Mammary microvascular endothelial cell (primary cell): ENCODE data around the gene TRIM64. TPM values are rescaled to one million over a fixed set of nuclear protein-coding genes. Genes with fewer than 3 reads are reported as not detected.

ENCODE experiments used
- total RNA-seq: library from RNA; depleted of rRNA; stranded (reverse); fragments of >200 nt; gene quantifications from 2 replicates; pipeline ENCODE4 v1.2.3, GENCODE V29; 2015

TRIM64 gene, protein sequence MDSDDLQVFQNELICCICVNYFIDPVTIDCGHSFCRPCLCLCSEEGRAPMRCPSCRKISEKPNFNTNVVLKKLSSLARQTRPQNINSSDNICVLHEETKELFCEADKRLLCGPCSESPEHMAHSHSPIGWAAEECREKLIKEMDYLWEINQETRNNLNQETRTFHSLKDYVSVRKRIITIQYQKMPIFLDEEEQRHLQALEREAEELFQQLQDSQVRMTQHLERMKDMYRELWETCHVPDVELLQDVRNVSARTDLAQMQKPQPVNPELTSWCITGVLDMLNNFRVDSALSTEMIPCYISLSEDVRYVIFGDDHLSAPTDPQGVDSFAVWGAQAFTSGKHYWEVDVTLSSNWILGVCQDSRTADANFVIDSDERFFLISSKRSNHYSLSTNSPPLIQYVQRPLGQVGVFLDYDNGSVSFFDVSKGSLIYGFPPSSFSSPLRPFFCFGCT
- not detected in 2 replicates for total RNA-seq

DNA sequence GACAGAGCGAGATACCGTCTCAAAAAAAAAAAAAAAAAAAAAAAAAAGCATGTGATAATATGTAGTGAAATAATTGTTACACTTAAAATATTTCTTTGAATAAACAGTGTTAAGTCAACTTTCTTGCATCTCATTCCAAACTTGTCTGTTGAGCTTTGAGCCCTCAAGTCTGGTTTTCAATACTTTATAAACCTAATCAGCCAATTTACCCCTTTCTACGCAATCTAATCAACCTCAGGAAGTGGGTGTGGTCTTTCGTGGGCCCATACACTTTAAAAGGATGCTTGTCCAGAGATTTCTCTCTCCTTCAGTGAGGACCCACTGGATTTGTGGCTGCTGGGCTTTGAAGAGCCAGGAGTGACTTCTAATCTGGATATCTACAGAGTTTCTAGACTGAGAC, at the start of gene TRIM64:
Gene TRIM64 (plus strand): TSS at position 301 of the 400 bp plus-strand sequence. CDS start 2,467 bp downstream, outside the sequence.

DNA sequence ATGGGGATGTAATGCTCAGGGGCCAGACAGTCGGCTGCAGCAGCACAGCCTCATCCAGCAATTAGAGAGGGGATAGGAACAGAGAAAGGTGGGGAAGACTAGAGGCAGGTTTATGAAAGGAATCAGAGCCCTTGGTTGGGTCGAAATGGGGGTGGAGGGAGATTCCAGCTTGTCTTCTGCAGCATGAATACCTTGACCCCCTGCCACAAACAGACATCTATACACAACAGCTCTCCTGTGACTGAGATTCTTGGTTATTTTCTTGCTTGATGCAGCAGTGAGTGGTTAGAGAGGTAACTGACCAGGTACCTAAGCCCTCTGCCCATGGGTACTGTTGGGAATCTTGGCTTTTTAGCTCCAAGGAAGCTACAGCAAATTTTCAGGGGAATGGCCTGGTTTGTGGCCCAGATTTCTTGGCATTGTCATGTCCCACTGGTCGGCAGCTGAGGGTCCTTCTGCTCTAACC, 43.6 kb upstream of the TRIM64 start, which contains the start of gene TRIM49D1:
Gene TRIM49D1 (minus strand): TSS at position 51 of the 466 bp plus-strand sequence. CDS start 4,535 bp downstream, outside the sequence.

DNA sequence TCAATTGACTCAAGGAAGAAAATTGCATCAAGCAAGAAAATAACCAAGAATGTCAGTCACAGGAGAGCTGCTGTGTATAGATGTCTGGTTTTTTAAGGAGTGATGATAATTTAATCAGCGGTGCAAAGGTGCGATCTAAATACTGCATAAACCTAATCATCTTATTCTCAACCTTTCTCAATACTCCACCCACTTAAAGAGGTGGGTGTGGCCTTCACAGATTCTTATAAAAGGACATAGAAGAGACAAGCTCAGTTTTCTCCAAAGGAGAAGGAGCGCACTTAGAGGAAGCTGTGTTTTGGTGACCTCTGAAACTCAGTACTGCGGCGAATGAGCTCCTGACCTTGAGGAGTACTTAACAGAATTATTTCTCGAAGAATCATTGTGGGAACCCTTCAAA, 42.1 kb upstream of the TRIM64 start, which contains the start of gene TRIM49D2:
Gene TRIM49D2 (plus strand): TSS at position 301 of the 400 bp plus-strand sequence. CDS start 2,698 bp downstream, outside the sequence.

Other genes starting within 250 kb of the TRIM64 start
- gene TRIM49, start 157.5 kb upstream of the TRIM64 start, total RNA-seq, result not detected in 2 replicates
- gene TRIM64B, start 87.5 kb upstream of the TRIM64 start, total RNA-seq, result not detected in 2 replicates
- not detected in 2 replicates for gene TRIM49D1, start 43.8 kb upstream of the TRIM64 start, total RNA-seq
- not detected in 2 replicates for gene TRIM49D2, start 42.0 kb upstream of the TRIM64 start, total RNA-seq
- not detected in 2 replicates for gene TRIM49C, start 65.1 kb downstream of the TRIM64 start, total RNA-seq
- gene UBTFL1, start 119.9 kb downstream of the TRIM64 start, total RNA-seq, result not detected in 2 replicates
- 0.13 and 0.20 TPM in 2 replicates for gene NAALAD2, start 168.6 kb downstream of the TRIM64 start, total RNA-seq